GM21825 (cell line): ENCODE measurements around the gene SPATA6L.

Source experiments
- ATAC-seq: cut with Tn5 transposase; IDR thresholded peaks from one replicate; pipeline ENCODE4 v1.9.1; 2021; ENCODE audit warnings: mild to moderate bottlenecking, moderate library complexity; ENCODE audit not compliant: unreplicated experiment

Gene SPATA6L

GRCh38 chr9:4590430-4591122 is 75.7 kb downstream of the SPATA6L start:
- ATAC-seq, result no peak

- no peak for ATAC-seq
Observed at GRCh38 chr9:4588721-4589120, 77.6 kb downstream of the SPATA6L start.

GRCh38 chr9:4585135-4585534 is 81.1 kb downstream of the SPATA6L start:
- ATAC-seq, result no peak

GRCh38 chr9:4584636-4585035 is 81.6 kb downstream of the SPATA6L start:
- no peak for ATAC-seq

- ATAC-seq, result no peak
Observed at GRCh38 chr9:4583001-4583400, 83.3 kb downstream of the SPATA6L start.

- no peak for ATAC-seq
Observed at GRCh38 chr9:4581861-4582565, 84.3 kb downstream of the SPATA6L start.

- ATAC-seq, result no peak
Observed at GRCh38 chr9:4581035-4581760, 85.1 kb downstream of the SPATA6L start.

GRCh38 chr9:4579001-4579400 is 87.3 kb downstream of the SPATA6L start:
- no peak for ATAC-seq

GRCh38 chr9:4576448-4576847 is 89.8 kb downstream of the SPATA6L start:
- no peak for ATAC-seq

GRCh38 chr9:4575997-4576396 is 90.3 kb downstream of the SPATA6L start:
- no peak for ATAC-seq

- ATAC-seq, result no peak
Observed at GRCh38 chr9:4574657-4575243, 91.5 kb downstream of the SPATA6L start.

GRCh38 chr9:4573634-4574389 is 92.5 kb downstream of the SPATA6L start:
- ATAC-seq, result no peak

GRCh38 chr9:4573176-4573575 is 93.1 kb downstream of the SPATA6L start:
- ATAC-seq, result no peak

- no peak for ATAC-seq
Observed at GRCh38 chr9:4572184-4572826, 94.0 kb downstream of the SPATA6L start.

- ATAC-seq, result no peak
Observed at GRCh38 chr9:4569101-4569500, 97.2 kb downstream of the SPATA6L start.

GRCh38 chr9:4567601-4568000 is 98.7 kb downstream of the SPATA6L start:
- ATAC-seq, result no peak

GRCh38 chr9:4566806-4567205 is 99.5 kb downstream of the SPATA6L start:
- ATAC-seq, result no peak

- no peak for ATAC-seq
Observed at GRCh38 chr9:4563105-4563504, 103.2 kb downstream of the SPATA6L start.

- peak; percentile 86 for ATAC-seq
Observed at GRCh38 chr9:4559261-4560182, 106.8 kb downstream of the SPATA6L start.
